A549 (cell line): ENCODE measurements around the gene ATP8B2. TPM values are rescaled to one million over a fixed set of nuclear protein-coding genes. Genes with fewer than 3 reads are reported as not detected.
A peak's percentile ranks its signal among the peaks of the same experiment; 100 is the strongest.

Experiments
- ATAC-seq, 2 experiments: fragments of 200-7000 bp in 1 of 2; fragments of >200 bp in 1 of 2; cut with Nextera tagmentation in 1 of 2; cut with Tn5 transposase in 1 of 2; 3 replicates each; pipeline versions ENCODE4 v1.8.0 to v1.9.1; 2018 to 2020; ENCODE audit warnings: mild to moderate bottlenecking in 1 of 2, moderate library complexity in 1 of 2
- CTCF ChIA-PET: fragments of 300-600 bp; sonication (Branson Sonifier 250); formaldehyde crosslinking; extraction: SDS; loops from one replicate; lab custom pipeline; 2021; ENCODE audit warnings: antibody characterized with exemption, inconsistent platforms; lab: Yijun Ruan, JAX
- POLR2A ChIA-PET: fragments of 350-600 bp; formaldehyde crosslinking; extraction: SDS; loops from one replicate; lab custom pipeline; 2021; ENCODE audit warnings: antibody characterized with exemption, inconsistent platforms; lab: Yijun Ruan, JAX
- DNase-seq, 2 experiments: peaks; one replicate each; pipeline versions ENCODE4 v3.0.0 to v3.0.0-alpha.2; 2011 to 2016; ENCODE audit warnings: low read depth in 1 of 2, low spot score in 1 of 2
- FAIRE-seq: peaks from 2 replicates; lab custom pipeline; 2011; peaks lifted over from hg19 to GRCh38; lab: Jason Lieb, UNC
- H3K27ac ChIP-seq, 2 experiments: fragments of >200 bp; sonication (Bioruptor Twin); formaldehyde crosslinking; 3 replicates each; pipeline ENCODE4 v1.5.1; 2016 to 2017
- H3K4me1 ChIP-seq: fragments of >200 bp; sonication (Bioruptor Twin); formaldehyde crosslinking; 3 replicates; pipeline ENCODE4 v1.6.1; 2016
- H3K4me2 ChIP-seq: fragments of >200 bp; sonication (Bioruptor Twin); formaldehyde crosslinking; 3 replicates; pipeline ENCODE4 v1.6.1; 2016
- H3K4me3 ChIP-seq: fragments of >200 bp; sonication (Bioruptor Twin); formaldehyde crosslinking; 3 replicates; pipeline ENCODE4 v1.5.1; 2016
- H3K9me3 ChIP-seq: fragments of >200 bp; sonication (Bioruptor Twin); formaldehyde crosslinking; 3 replicates; pipeline ENCODE4 v1.6.1; 2016
- BCL3 ChIP-seq: fragments of >200 bp; sonication (Bioruptor Twin); formaldehyde crosslinking; IDR thresholded peaks from 3 replicates; pipeline ENCODE4 v1.6.1; 2016
- CBX2 ChIP-seq: fragments of 200-600 bp; sonication (generic); IDR thresholded peaks from 2 replicates; pipeline ENCODE4 v1.6.1; 2016; ENCODE audit warnings: low read depth, mild to moderate bottlenecking, borderline replicate concordance
- CBX8 ChIP-seq: fragments of 200-600 bp; sonication (generic); IDR thresholded peaks from 2 replicates; pipeline ENCODE4 v1.6.1; 2016
- CEBPB ChIP-seq, 2 experiments: fragments of >200 bp in 1 of 2; sonication (Bioruptor Twin) in 1 of 2; formaldehyde crosslinking in 1 of 2; IDR thresholded peaks; 2 replicates each; pipeline ENCODE4 v1.6.1; 2012 to 2016
- CHD2 ChIP-seq: fragments of 150-350 bp; IDR thresholded peaks from 2 replicates; pipeline ENCODE4 v1.6.1; 2014; ENCODE audit warnings: low read length; ENCODE audit not compliant: partially characterized antibody
- CTCF ChIP-seq: fragments of >200 bp; sonication (Bioruptor Twin); formaldehyde crosslinking; IDR thresholded peaks from 3 replicates; pipeline ENCODE4 v1.5.1; 2016
- E2F6 ChIP-seq: IDR thresholded peaks from 2 replicates; pipeline ENCODE4 v1.6.1; 2012; ENCODE audit warnings: low read depth, borderline replicate concordance
- EHMT2 ChIP-seq: fragments of 200-600 bp; sonication (generic); IDR thresholded peaks from 2 replicates; pipeline ENCODE4 v1.6.1; 2016; ENCODE audit warnings: antibody characterized with exemption, low read depth, mild to moderate bottlenecking, moderate library complexity
- ELK1 ChIP-seq: fragments of 150-350 bp; IDR thresholded peaks from 2 replicates; pipeline ENCODE4 v1.6.1; 2014; ENCODE audit warnings: low read depth, mild to moderate bottlenecking, low read length
- ESRRA ChIP-seq: fragments of 150-350 bp; IDR thresholded peaks from 2 replicates; pipeline ENCODE4 v1.6.1; 2014; ENCODE audit warnings: mild to moderate bottlenecking, low read length, borderline replicate concordance
- FOXS1 ChIP-seq: fragments of 250-450 bp; sonication (Bioruptor Pico); IDR thresholded peaks from 2 replicates; pipeline ENCODE4 v1.5.0; 2020; ENCODE audit warnings: mild to moderate bottlenecking, moderate library complexity
- GATA3 ChIP-seq: IDR thresholded peaks from 2 replicates; pipeline ENCODE4 v1.6.1; 2012; ENCODE audit warnings: borderline replicate concordance
- HES2 ChIP-seq: fragments of >200 bp; sonication (Bioruptor Twin); formaldehyde crosslinking; IDR thresholded peaks from 2 replicates; pipeline ENCODE4 v1.6.1; 2016
- HOXB5 ChIP-seq: fragments of 250-450 bp; sonication (Bioruptor Pico); IDR thresholded peaks from 2 replicates; pipeline ENCODE4 v1.5.0; 2020; ENCODE audit warnings: mild to moderate bottlenecking, moderate library complexity
- JUN ChIP-seq, 2 experiments: fragments of >200 bp; sonication (Bioruptor Twin); formaldehyde crosslinking; IDR thresholded peaks; 2 replicates in 1 of 2; 3 replicates in 1 of 2; pipeline ENCODE4 v1.6.1; 2016 to 2017
- JUNB ChIP-seq: fragments of >200 bp; sonication (Bioruptor Twin); formaldehyde crosslinking; IDR thresholded peaks from 2 replicates; pipeline ENCODE4 v1.6.1; 2016
- MAZ ChIP-seq: fragments of 150-350 bp; IDR thresholded peaks from 2 replicates; pipeline ENCODE4 v1.6.1; 2014; ENCODE audit warnings: antibody characterized with exemption, low read depth, low read length, borderline replicate concordance
- NFE2L2 ChIP-seq: fragments of 150-350 bp; conservative IDR thresholded peaks from 2 replicates; pipeline ENCODE4 v1.6.1; 2014; ENCODE audit warnings: low read length
- NR3C1 ChIP-seq: fragments of >200 bp; sonication (Bioruptor Twin); formaldehyde crosslinking; IDR thresholded peaks from 3 replicates; pipeline ENCODE4 v1.6.1; 2017
- POLR2AphosphoS2 ChIP-seq: conservative IDR thresholded peaks from 2 replicates; pipeline ENCODE4 v1.6.1; 2012; ENCODE audit warnings: low read length, improper control_type of control experiment, inconsistent platforms
- RAD21 ChIP-seq, 2 experiments: fragments of >200 bp in 1 of 2; sonication (Bioruptor Twin) in 1 of 2; formaldehyde crosslinking in 1 of 2; IDR thresholded peaks in 1 of 2; conservative IDR thresholded peaks in 1 of 2; 2 replicates in 1 of 2; 3 replicates in 1 of 2; pipeline ENCODE4 v1.6.1; 2012 to 2018; ENCODE audit warnings: inconsistent platforms in 1 of 2
- RARB ChIP-seq: fragments of 250-450 bp; sonication (Bioruptor Pico); IDR thresholded peaks from 2 replicates; pipeline ENCODE4 v1.8.0; 2021; ENCODE audit warnings: mild to moderate bottlenecking, moderate library complexity
- RNF2 ChIP-seq: fragments of 200-600 bp; sonication (generic); IDR thresholded peaks from 2 replicates; pipeline ENCODE4 v1.6.1; 2016; ENCODE audit warnings: low read depth, mild to moderate bottlenecking, antibody characterized with exemption, moderate library complexity, borderline replicate concordance
- SMC3 ChIP-seq: fragments of >200 bp; sonication (Bioruptor Twin); formaldehyde crosslinking; IDR thresholded peaks from 3 replicates; pipeline ENCODE4 v1.6.1; 2018; ENCODE audit warnings: inconsistent platforms
- SREBF2 ChIP-seq: fragments of 450-650 bp; IDR thresholded peaks from 2 replicates; pipeline ENCODE4 v1.6.1; 2014; ENCODE audit warnings: mild to moderate bottlenecking, moderate library complexity
- TFCP2L1 ChIP-seq: fragments of 250-450 bp; sonication (Bioruptor Pico); IDR thresholded peaks from 2 replicates; pipeline ENCODE4 v1.5.0; 2021; ENCODE audit warnings: mild to moderate bottlenecking
- WGBS: methylation state at CpG from one replicate; pipeline ENCODE4 v1.1.6; 2017; ENCODE audit errors: missing lambda C conversion rate; 5-methylcytosine and 5-hydroxymethylcytosine counted together
- polyA plus RNA-seq, 4 experiments: library from polyadenylated mRNA; depleted of rRNA in 3 of 4; stranded (reverse); fragments of >200 nt; fragmentation: RNase III in 1 of 4; extraction: RNeasy Plus Mini Kit Qiagen cat#74134 plus additional on column Dnase treatment in 1 of 4; gene quantifications; 2 replicates in 3 of 4; 3 replicates in 1 of 4; pipeline ENCODE4 v1.2.3, GENCODE V29; 2011 to 2017

ATP8B2 gene
- polyA plus RNA-seq, 2 of the 4 experiments (the other 2 are of a cell fraction), result 12.7 to 17.5 TPM

GRCh38 chr1:154342836-154343472 lies 17.6 kb downstream of the ATP8B2 start:
- TF ChIP-seq ESRRA (no peak), CEBPB (IDR thresholded peaks at IDR 0.05) (no peak), CHD2 (no peak), SREBF2 (no peak), JUN (IDR thresholded peaks at IDR 0.05) (no peak)
- Histone ChIP-seq H3K9me3 (no peaks in the 10 kb centered on the region), H3K4me3 (no peak overlapping the region), H3K4me2 (no peak overlapping the region), H3K4me1 (no peaks in the 10 kb centered on the region), H3K27ac (no peak overlapping the region)
- FAIRE-seq (no peak), DNase-seq (no peak), ATAC-seq (no peak)
- POLR2A ChIA-PET, result no interaction called here
- CTCF ChIA-PET, result interaction anchor here (0.9 to 22.0 kb wide), 3 partner anchors 8 to 204 kb away, joined by 4 to 268 read pairs (median 85); partner anchors contain the start of genes AQP10 and ATP8B2
- WGBS, result 91% methylated on average over 20 of the region's 21 CpGs

- H3K9me3 ChIP-seq, result no peaks in the 10 kb centered on the region
- WGBS, result 80% methylated on average over 12 of the region's 12 CpGs
- no peak overlapping the region for H3K4me3 ChIP-seq
- ATAC-seq (peak in 1 of 2 experiments; percentile 78; a peak in 3 of 6 replicates), FAIRE-seq (no peak), DNase-seq (peak; percentile 41 to 76)
- no peaks in the 10 kb centered on the region for H3K4me1 ChIP-seq
- ChIA-PET POLR2A (no interaction called here), CTCF (interaction anchor here (0.6 to 22.0 kb wide), 13 partner anchors 10 to 202 kb away, joined by 3 to 268 read pairs (median 4); partner anchors contain the start of genes AQP10, ATP8B2 and IL6R)
- no peak overlapping the region for H3K4me2 ChIP-seq
- no peak overlapping the region for H3K27ac ChIP-seq
- TF ChIP-seq SMC3, result peak; percentile 36; the same call in 2 of the 3 replicates
- no peak for TF ChIP-seq RNF2
- no peak for TF ChIP-seq JUNB
- no peak for TF ChIP-seq HOXB5 (CRISPR knock-in tag)
- no peak for TF ChIP-seq NR3C1
- no peak for TF ChIP-seq NFE2L2
- TF ChIP-seq RAD21 (conservative IDR thresholded peaks at IDR 0.05 in 1 of 2, IDR thresholded peaks at IDR 0.05 in 1 of 2), result peak; percentile 39 to 66; a peak in 4 of 5 replicates
- no peak for TF ChIP-seq E2F6
- TF ChIP-seq MAZ, result no peak
- no peak for TF ChIP-seq BCL3
- TF ChIP-seq CTCF, result peak; percentile 62
These were observed 19.9 kb downstream of the ATP8B2 start for GRCh38 chr1:154344977-154345837.

GRCh38 chr1:154346276-154346917 lies 21.1 kb downstream of the ATP8B2 start:
- H3K9me3 ChIP-seq, result no peaks in the 10 kb centered on the region
- H3K4me1 ChIP-seq, result no peaks in the 10 kb centered on the region
- ATAC-seq (no peak), DNase-seq (no peak), FAIRE-seq (no peak)
- CTCF ChIA-PET, result interaction anchor here (1.0 to 22.0 kb wide), 5 partner anchors 11 to 133 kb away, joined by 3 to 268 read pairs (median 6); partner anchors contain the start of genes AQP10, ATP8B2 and IL6R
- H3K4me3 ChIP-seq, result no peak overlapping the region
- WGBS, result 93% methylated on average over 14 of the region's 15 CpGs
- H3K4me2 ChIP-seq, result no peak overlapping the region
- POLR2A ChIA-PET, result no interaction called here
- H3K27ac ChIP-seq, result no peak overlapping the region
- no peak for TF ChIP-seq GATA3
- no peak for TF ChIP-seq POLR2AphosphoS2
- no peak for TF ChIP-seq HOXB5 (CRISPR knock-in tag)
- TF ChIP-seq ELK1, result no peak
- TF ChIP-seq TFCP2L1 (CRISPR knock-in tag), result no peak
- TF ChIP-seq CBX2, result no peak
- TF ChIP-seq ESRRA, result no peak
- no peak for TF ChIP-seq EHMT2
- no peak for TF ChIP-seq CBX8
- TF ChIP-seq FOXS1 (CRISPR knock-in tag), result no peak
- no peak for TF ChIP-seq HES2
- TF ChIP-seq RARB (CRISPR knock-in tag), result no peak
